ENCODE data around the gene OR10J5. TPM values are rescaled to one million over a fixed set of nuclear protein-coding genes. Genes with fewer than 3 reads are reported as not detected.

OR10J5 gene
- total RNA-seq, result not detected

- no peak for TF ChIP-seq CTCF (IDR thresholded peaks at IDR 0.05; ENCODE audit: low read depth)
Observed at GRCh38 chr1:159535907-159536306, at the start of gene OR10J5. OR10J5 (minus strand) TSS chr1:159536007; CDS start chr1:159536007, 0 bp downstream.

- no peak for TF ChIP-seq CTCF (IDR thresholded peaks at IDR 0.05; ENCODE audit: low read depth)
Observed at GRCh38 chr1:159584536-159584935, 48.7 kb upstream of the OR10J5 start.

- no peak for TF ChIP-seq CTCF (IDR thresholded peaks at IDR 0.05; ENCODE audit: low read depth)
Observed at GRCh38 chr1:159581422-159581821, 45.6 kb upstream of the OR10J5 start.

- TF ChIP-seq CTCF (IDR thresholded peaks at IDR 0.05; ENCODE audit: low read depth), result no peak
Observed at GRCh38 chr1:159580340-159580739, 44.5 kb upstream of the OR10J5 start.

GRCh38 chr1:159577446-159577845 is 41.6 kb upstream of the OR10J5 start:
- no peak for TF ChIP-seq CTCF (IDR thresholded peaks at IDR 0.05; ENCODE audit: low read depth)

GRCh38 chr1:159562680-159563079 is 26.9 kb upstream of the OR10J5 start:
- no peak for TF ChIP-seq CTCF (IDR thresholded peaks at IDR 0.05; ENCODE audit: low read depth)

GRCh38 chr1:159561497-159561896 is 25.7 kb upstream of the OR10J5 start:
- no peak for TF ChIP-seq CTCF (IDR thresholded peaks at IDR 0.05; ENCODE audit: low read depth)
